Body of pancreas (tissue), 4 donors: ENCODE data around the gene ENOX2. TPM values are rescaled to one million over a fixed set of nuclear protein-coding genes. Genes with fewer than 3 reads are reported as not detected.

Source experiments
- ATAC-seq: fragments of 150-250 bp; one replicate; pipeline ENCODE4 v1.9.1; 2016
- DNase-seq, 4 donors: peaks; one replicate each; pipeline ENCODE4 v3.0.0-alpha.2; 2019
- H3K27ac ChIP-seq, 4 donors: fragments of 200-600 bp; sonication (generic); 1 replicate in 3 of 4; 2 replicates in 1 of 4; pipeline versions ENCODE4 v1.5.1 to v1.6.1; 2016 to 2019; ENCODE audit warnings: mild to moderate bottlenecking in 1 of 4, mixed read lengths in 1 of 4, moderate library complexity in 1 of 4
- H3K27me3 ChIP-seq, 2 donors: fragments of 200-600 bp; sonication (generic); one replicate each; pipeline ENCODE4 v1.6.0; 2016; ENCODE audit warnings: mild to moderate bottlenecking in 1 of 2
- H3K36me3 ChIP-seq, 2 donors: fragments of 200-600 bp; sonication (generic); replicated peaks in 1 of 2; 2 replicates each; pipeline ENCODE4 v1.5.1; 2016; ENCODE audit warnings: low read depth in 2 of 2; ENCODE audit not compliant: insufficient read depth in 1 of 2
- H3K4me1 ChIP-seq: fragments of 200-600 bp; sonication (generic); one replicate; pipeline ENCODE4 v1.6.0; 2016
- H3K4me3 ChIP-seq, 2 donors: fragments of 200-600 bp; sonication (generic); 1 replicate in 1 of 2; 2 replicates in 1 of 2; pipeline ENCODE4 v1.5.1; 2016 to 2019
- H3K9me3 ChIP-seq, 3 donors: fragments of 200-600 bp; sonication (generic); 1 replicate in 2 of 3; 2 replicates in 1 of 3; pipeline ENCODE4 v1.5.1; 2016
- POLR2A ChIP-seq, 3 donors: fragments of 450-650 bp; IDR thresholded peaks; one replicate each; pipeline ENCODE4 v1.6.1; 2016; ENCODE audit warnings: antibody characterized with exemption in 3 of 3, mild to moderate bottlenecking in 2 of 3
- WGBS, 2 donors: methylation state at CpG; one replicate each; pipeline ENCODE4 v1.1.5; 2017; 5-methylcytosine and 5-hydroxymethylcytosine counted together
- intact Hi-C: fragments of 100-400 bp; cut with DNase I; formaldehyde crosslinking; loops from one replicate; pipeline ENCODE4 v1.15.1; 2023
- total RNA-seq, 2 donors: library from RNA; depleted of rRNA; stranded (reverse); fragments of >200 nt; gene quantifications; one replicate each; pipeline ENCODE4 v1.1.0, GENCODE V29; 2016
- TF ChIP-seq, protein P1 (sequence below), 7 experiments: fragments of 450-650 bp in 4 of 7; fragments of 200-600 bp in 3 of 7; sonication (generic) in 3 of 7; IDR thresholded peaks; one replicate each; pipeline ENCODE4 v1.5.1; 2016 to 2019; ENCODE audit warnings: antibody characterized with exemption in 7 of 7

ENOX2 gene
- total RNA-seq, 2 donors from 2014 or later = 7.9 to 9.1 TPM

- Histone ChIP-seq H3K27ac (no peak overlapping the region), H3K36me3 (no peaks in the 10 kb centered on the region), H3K9me3 (no peaks in the 10 kb centered on the region), H3K4me3 (no peak overlapping the region), H3K4me1 (no peaks in the 10 kb centered on the region), H3K27me3 (no peaks in the 10 kb centered on the region)
- DNase-seq (no peak), ATAC-seq (no peak)
- TF ChIP-seq, protein P1, sequence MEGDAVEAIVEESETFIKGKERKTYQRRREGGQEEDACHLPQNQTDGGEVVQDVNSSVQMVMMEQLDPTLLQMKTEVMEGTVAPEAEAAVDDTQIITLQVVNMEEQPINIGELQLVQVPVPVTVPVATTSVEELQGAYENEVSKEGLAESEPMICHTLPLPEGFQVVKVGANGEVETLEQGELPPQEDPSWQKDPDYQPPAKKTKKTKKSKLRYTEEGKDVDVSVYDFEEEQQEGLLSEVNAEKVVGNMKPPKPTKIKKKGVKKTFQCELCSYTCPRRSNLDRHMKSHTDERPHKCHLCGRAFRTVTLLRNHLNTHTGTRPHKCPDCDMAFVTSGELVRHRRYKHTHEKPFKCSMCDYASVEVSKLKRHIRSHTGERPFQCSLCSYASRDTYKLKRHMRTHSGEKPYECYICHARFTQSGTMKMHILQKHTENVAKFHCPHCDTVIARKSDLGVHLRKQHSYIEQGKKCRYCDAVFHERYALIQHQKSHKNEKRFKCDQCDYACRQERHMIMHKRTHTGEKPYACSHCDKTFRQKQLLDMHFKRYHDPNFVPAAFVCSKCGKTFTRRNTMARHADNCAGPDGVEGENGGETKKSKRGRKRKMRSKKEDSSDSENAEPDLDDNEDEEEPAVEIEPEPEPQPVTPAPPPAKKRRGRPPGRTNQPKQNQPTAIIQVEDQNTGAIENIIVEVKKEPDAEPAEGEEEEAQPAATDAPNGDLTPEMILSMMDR (IDR thresholded peaks at IDR 0.05) = no peak
- no peak for TF ChIP-seq POLR2A (IDR thresholded peaks at IDR 0.05)
- 94 to 100% methylated on average over 3 of the region's 3 CpGs for WGBS, 2 donors
- intact Hi-C loops = no loop called here
Observed at GRCh38 chrX:130631011-130631410, 272.0 kb downstream of the ENOX2 start.

- H3K4me1 ChIP-seq = no peaks in the 10 kb centered on the region
- ATAC-seq (no peak), DNase-seq (no peak)
- intact Hi-C loops = no loop called here
- no peaks in the 10 kb centered on the region for H3K36me3 ChIP-seq
- H3K4me3 ChIP-seq = no peak overlapping the region
- no peaks in the 10 kb centered on the region for H3K27me3 ChIP-seq
- 84 to 91% methylated on average over 2 of the region's 2 CpGs for WGBS, 2 donors
- no peak overlapping the region for H3K27ac ChIP-seq
- TF ChIP-seq, protein P1 (IDR thresholded peaks at IDR 0.05) = no peak
- no peak for TF ChIP-seq POLR2A (IDR thresholded peaks at IDR 0.05)
- H3K9me3 ChIP-seq = no peaks in the 10 kb centered on the region
Observed at GRCh38 chrX:130628516-130628915, 274.5 kb downstream of the ENOX2 start.

DNA sequence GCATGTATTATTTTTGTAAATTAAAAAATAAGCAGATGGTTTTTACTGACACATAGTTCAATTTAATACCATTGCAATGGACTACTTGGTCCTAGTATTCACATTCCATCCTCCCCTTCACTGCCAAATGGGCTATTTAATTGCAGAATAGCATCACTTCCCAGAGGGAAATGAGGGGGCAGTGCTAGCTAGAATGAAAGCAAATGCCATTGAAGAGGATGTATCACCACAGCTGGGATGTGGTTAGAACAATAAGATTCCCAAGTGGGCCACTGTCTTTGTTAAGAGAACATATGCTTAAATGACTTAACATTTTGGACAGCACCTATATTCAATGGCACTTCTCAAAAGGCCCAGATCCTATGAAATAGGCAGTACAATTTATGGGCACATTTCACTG, 276.5 kb downstream of the ENOX2 start:
- Histone ChIP-seq H3K4me3 (no peak overlapping the region), H3K36me3 (no peaks in the 10 kb centered on the region), H3K4me1 (no peaks in the 10 kb centered on the region), H3K9me3 (no peaks in the 10 kb centered on the region), H3K27me3 (no peaks in the 10 kb centered on the region), H3K27ac (no peak overlapping the region)
- DNase-seq (no peak), ATAC-seq (no peak)
- TF ChIP-seq, protein P1 (IDR thresholded peaks at IDR 0.05) = no peak
- intact Hi-C loops = no loop called here

GRCh38 chrX:130625386-130625785, 277.6 kb downstream of the ENOX2 start:
- no peaks in the 10 kb centered on the region for H3K36me3 ChIP-seq
- H3K9me3 ChIP-seq = no peaks in the 10 kb centered on the region
- ATAC-seq (no peak), DNase-seq (no peak)
- WGBS, 2 donors = 87 to 88% methylated on average over 1 to 6 of the region's 6 CpGs
- H3K27me3 ChIP-seq = no peaks in the 10 kb centered on the region
- no peaks in the 10 kb centered on the region for H3K4me1 ChIP-seq
- no peak overlapping the region for H3K4me3 ChIP-seq
- TF ChIP-seq, protein P1 (IDR thresholded peaks at IDR 0.05) = no peak
- TF ChIP-seq POLR2A (IDR thresholded peaks at IDR 0.05) = no peak
- H3K27ac ChIP-seq = no peak overlapping the region
- intact Hi-C loops = no loop called here

DNA sequence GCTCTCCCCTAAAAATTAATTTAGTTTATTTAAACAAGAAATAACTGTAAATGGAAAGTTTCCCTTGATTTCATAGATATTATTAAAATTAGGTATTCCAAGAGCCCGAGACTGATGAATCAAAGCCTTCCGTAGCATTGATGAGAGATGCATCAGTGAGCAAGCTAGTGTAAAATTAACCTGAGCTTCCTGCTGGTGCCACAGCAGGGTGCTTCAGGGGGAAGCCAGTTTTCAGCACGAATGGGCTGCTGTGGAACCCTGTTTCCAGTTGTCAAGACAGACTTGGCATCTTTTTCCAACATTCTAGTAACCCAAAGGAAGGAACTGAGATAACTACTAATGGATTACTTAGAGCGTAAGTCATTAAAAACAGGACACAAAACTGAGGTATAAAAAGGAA, 279.5 kb downstream of the ENOX2 start:
- Histone ChIP-seq H3K4me3 (no peak overlapping the region), H3K9me3 (no peaks in the 10 kb centered on the region), H3K4me1 (no peaks in the 10 kb centered on the region), H3K27ac (no peak overlapping the region), H3K36me3 (no peaks in the 10 kb centered on the region), H3K27me3 (no peaks in the 10 kb centered on the region)
- intact Hi-C loops = no loop called here
- DNase-seq = no peak
- WGBS, 2 donors = 73 to 74% methylated on average over 4 of the region's 4 CpGs
- no peak for ATAC-seq
- no peak for TF ChIP-seq POLR2A (IDR thresholded peaks at IDR 0.05)
- TF ChIP-seq, protein P1 (IDR thresholded peaks at IDR 0.05) = no peak
